Activated gamma-delta T cell treated with anti-CD3 and anti-CD28 coated beads, Interleukin-2, amount 50 U/mL, for 16 hours (primary cell): ENCODE measurements around the gene HOMER1.
A peak's percentile ranks its signal among the peaks of the same experiment; 100 is the strongest.
"Not testable (repeated sequence)": the region's sequence is repeated elsewhere in the genome, so short reads cannot be mapped to it uniquely, and the experiment has no call there.

Experiments
- DNase-seq: peaks from one replicate; pipeline ENCODE4 v3.0.0-alpha.2; 2020; ENCODE audit warnings: low read depth

Gene HOMER1

DNA sequence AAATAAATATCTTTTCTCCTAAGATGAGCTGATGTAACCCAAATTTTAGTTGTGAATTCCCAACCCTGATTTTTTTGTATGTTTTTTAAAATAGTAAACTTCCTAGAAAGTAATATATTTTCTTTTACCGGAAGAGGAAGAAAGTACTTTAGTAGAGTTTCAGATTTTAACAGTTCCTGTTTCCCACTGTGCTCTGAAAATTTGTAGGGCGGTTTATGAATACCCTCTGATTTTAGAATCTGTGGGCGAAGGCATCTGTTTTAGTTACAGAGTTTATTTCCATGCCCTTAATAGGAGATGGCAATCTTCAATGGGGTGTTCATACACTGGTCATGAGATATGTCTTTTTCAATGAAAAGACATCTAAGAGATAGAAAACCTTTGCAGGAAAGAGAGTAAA lies 3.7 kb upstream of the HOMER1 start:
- no peak for DNase-seq

GRCh38 chr5:79516986-79517385 lies 3.1 kb upstream of the HOMER1 start:
- no peak for DNase-seq

DNA sequence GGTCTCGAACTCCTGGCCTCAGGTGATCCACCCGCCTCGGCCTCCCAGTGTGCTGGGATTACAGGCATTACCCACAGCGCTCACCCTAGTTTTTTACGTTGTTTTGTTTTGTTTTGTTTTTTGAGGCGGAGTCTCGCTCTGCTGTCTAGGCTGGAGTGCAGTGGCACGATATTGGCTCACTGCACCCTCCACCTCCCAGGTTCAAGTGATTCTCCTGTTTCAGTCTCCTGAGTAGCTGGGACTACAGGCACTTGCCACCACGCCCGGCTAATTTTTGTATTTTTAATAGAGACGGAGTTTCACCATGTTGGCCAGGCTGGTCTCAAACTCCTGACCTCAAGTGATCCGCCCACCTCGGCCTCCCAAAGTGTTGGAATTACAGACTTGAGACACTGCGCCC lies 2.4 kb upstream of the HOMER1 start:
- not testable (repeated sequence) for DNase-seq

DNA sequence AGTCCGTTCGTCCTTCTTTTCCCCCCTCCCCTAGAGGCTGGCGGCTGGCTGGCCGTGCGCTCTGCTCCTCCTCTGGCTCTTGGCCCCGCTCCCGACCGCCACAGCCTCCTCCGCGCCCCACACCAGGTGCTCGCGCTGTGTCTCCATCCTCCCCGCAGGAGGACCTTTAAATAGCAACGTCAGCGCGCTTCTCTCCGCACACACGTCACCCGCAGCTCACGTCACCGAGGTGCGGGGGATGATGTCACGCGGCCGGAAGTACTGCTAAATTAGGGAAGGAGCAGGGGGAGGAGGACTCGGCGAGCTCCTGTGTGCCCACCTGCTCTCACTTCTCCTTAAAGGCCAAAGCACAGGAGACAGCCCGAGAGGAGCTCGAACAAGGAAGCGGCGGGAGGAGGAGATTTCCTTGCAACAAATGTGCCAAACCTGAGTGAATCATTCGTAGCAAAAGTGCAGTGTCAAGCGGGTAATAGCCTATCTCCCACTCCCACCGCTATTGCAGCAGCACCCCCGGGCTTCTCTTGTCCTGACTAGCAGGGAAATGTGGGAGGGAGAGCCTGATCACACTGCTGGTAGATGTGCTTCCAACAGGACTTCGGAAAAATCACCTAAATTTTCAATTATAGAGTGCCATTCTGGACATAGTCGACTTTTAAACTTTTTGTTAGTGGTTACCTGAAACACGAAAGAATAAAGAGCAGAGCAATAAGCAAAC lies 614 bp upstream of the HOMER1 start:
- peak; percentile 74 for DNase-seq

GRCh38 chr5:79513308-79513703 lies 628 bp downstream of the HOMER1 start:
- DNase-seq: no peak

GRCh38 chr5:79512471-79513307 lies 1.2 kb downstream of the HOMER1 start:
- no peak for DNase-seq

- DNase-seq: no peak
These were observed 1.9 kb downstream of the HOMER1 start for GRCh38 chr5:79512049-79512448.

DNA sequence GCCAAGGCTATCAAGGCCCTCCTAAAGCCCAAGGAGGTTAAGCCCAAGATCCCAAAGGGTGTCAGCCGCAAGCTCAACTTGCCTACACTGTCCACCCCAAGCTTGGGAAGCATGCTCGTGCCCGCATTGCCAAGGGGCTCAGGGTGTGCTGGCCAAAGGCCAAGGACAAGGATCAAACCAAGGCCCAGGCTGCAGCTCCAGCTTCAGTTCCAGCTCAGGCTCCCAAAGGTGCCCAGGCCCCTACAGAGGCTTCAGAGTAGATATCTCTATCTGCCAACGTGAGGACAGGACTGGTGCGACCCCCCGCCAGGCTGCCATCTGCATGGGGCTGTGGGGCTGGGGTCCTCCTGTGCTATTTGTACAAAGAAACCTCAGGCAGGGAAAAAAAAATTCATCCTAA lies 3.3 kb downstream of the HOMER1 start:
- DNase-seq: no peak

GRCh38 chr5:79509244-79509885 lies 4.6 kb downstream of the HOMER1 start:
- DNase-seq: no peak

DNA sequence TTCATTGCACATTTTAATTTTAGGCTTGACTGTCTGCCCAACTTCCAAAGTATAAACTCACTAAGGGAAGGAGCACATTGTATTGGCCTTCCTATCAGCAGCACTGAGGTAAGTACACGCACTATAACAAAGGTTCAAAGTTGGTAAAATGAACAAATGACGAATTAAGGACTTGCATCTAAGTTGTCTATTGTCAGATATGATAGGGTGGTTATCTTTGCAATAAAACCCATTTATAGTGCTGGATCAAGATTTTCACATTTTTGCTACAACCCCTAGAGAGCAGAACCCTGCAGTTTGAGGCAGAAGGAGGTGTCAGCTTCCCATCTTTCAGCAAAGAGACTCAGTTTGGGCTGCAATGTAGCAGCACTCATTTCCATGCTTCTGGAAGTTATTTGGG lies 5.1 kb downstream of the HOMER1 start:
- no peak for DNase-seq

- DNase-seq: no peak
These were observed 5.6 kb downstream of the HOMER1 start for GRCh38 chr5:79508354-79508753.

DNA sequence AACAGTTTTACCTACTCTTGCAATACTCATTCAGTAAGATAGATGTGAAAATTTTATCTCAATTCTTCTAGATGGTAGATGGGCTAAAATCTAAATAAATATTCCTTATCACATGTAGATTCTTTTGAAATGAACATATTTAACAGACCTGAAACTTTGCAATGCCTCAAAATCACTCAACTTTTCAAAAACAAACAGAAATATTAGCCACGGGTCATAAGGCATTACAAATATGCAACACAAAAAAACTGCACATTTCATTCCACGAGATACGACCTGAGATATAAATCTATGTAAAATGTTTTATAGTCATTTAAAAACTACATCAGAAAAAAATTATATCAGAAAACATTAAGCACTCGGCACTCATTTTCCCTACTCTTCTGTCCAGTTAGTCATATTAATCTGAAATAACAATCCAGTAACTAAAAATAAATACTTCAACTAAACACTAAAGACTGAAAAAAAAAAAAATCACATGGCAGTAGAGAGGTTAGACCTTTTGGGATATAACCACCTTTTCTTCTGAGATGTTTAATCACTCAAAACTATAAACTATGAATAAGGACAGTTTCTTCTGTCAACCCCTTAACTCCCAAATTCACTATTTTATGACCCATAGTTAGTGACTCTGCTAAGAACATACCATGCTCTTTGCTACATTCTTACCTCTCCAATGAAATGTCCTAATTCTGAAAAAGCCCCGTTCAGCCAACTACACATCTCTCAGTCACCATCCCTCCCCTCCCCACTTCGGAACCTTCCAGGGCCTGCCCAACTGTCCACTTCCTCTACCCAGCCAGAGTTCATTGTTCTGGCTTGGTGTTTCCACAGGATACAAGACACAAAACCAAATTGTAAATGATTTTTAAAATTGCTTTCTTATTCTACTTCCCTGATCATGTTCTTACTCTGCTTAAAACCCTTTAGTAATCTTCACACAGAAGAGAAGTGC lies 6.4 kb downstream of the HOMER1 start:
- no peak for DNase-seq

DNA sequence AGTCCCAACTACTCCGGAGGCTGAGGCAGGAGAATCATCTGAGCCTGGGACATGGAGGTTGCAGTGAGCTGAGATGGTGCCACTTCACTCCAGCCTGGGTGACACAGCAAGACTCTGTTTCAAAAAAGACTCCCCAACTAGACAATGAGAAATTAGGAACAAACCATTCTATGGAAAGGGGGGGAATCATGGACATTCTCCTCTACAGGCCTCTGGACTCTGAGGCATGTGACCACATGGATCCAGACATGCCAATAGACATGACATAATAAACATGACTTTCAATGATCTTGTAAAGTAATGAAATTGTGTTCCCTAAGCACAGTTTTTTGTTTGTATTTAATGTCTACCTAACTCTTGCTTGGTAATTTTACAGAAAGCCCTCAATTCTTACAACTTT lies 8.8 kb downstream of the HOMER1 start:
- DNase-seq: no peak

GRCh38 chr5:79503794-79504495 lies 10.0 kb downstream of the HOMER1 start:
- no peak for DNase-seq

GRCh38 chr5:79499640-79500273 lies 14.2 kb downstream of the HOMER1 start:
- DNase-seq: no peak

DNA sequence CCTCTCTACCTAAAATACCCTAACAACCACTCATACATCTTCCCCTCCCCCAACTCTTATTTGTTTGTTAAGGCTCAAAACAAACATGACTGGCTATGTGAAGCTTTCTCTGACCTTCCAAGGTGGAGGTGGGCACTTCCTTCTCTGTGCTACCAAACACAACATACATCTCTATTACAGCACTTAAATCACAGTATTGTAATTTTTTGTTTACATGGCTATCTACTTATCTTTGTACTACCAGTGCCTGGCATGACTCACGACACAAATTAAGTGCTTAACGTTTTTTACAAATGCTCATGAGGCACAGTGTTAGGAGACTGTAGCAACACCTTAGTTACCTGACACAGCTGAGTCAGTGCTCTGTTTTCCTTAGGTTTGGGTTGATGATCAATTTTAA lies 18.6 kb downstream of the HOMER1 start:
- no peak for DNase-seq

- no peak for DNase-seq
These were observed 20.2 kb downstream of the HOMER1 start for GRCh38 chr5:79493596-79494345.

DNA sequence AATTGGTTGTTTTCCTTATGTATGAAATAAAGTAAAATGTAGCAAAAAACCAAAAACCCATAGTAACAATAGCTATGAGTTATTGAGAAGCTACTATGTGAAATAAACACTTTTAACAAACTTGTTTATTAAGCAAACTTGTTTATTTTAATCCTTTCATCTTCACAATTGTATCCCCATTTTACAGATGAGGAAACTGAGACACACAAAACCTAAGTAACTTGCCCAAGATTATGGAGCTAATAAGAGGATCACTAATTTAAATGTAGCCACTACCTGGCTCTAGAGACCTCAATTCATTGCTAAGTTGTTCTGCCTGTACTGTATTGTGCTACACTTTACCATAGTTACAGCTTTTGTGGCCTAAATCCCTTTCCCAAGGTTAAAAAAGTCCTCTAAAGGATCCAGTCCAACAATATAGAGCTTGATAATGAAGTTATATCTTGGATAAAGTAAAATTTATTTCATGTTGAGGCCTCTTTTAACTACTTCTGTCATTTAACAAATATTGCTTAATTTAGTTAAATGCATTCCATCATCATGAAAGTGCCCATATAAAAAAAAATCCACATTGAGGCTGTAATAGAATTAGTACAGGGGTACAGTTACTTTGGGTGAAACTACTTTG lies 22.1 kb downstream of the HOMER1 start:
- DNase-seq: no peak

DNA sequence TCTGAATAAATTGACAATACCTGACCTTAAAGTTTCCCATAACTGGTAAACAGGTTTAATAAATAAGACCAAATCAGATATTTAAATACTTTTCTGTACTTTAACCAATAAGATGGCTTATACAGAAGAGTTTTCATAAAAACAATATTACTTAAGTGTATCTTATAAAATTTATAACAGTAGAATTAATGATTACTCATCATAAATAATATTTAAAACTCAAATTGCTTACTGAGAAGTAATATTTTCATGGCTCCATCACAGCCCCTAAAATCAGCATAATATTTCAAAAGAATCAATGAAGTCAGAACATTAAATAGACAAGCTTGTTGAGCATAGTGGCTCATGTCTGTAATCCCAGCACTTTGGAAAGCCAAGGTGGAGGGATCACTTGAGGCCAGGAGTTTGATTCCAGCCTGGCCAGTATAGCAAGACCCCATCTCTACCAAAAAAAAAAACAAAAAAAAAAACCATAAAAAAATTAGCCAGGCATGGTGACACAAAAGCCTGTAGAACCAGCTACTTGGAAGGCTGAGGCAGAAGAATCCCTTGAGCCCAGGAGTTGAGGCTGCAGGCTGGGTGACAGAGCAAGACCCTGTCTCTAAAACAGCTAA lies 23.5 kb downstream of the HOMER1 start:
- no peak for DNase-seq
